Hematopoietic multipotent progenitor cell treated with erythropoietin and hydrocortisone succinate and interleukin-3 and kit ligand, for 6 days (in vitro differentiated cells): ENCODE results near the gene ANKRD13B.
"Not testable (repeated sequence)": the region's sequence is repeated elsewhere in the genome, so short reads cannot be mapped to it uniquely, and the experiment has no call there.

ENCODE experiments used
- DNase-seq: peaks from one replicate; pipeline ENCODE4 v3.0.0-alpha.2; 2015

Gene ANKRD13B

GRCh38 chr17:29620271-29620670 lies 27.3 kb downstream of the ANKRD13B start:
- DNase-seq: no peak

DNA sequence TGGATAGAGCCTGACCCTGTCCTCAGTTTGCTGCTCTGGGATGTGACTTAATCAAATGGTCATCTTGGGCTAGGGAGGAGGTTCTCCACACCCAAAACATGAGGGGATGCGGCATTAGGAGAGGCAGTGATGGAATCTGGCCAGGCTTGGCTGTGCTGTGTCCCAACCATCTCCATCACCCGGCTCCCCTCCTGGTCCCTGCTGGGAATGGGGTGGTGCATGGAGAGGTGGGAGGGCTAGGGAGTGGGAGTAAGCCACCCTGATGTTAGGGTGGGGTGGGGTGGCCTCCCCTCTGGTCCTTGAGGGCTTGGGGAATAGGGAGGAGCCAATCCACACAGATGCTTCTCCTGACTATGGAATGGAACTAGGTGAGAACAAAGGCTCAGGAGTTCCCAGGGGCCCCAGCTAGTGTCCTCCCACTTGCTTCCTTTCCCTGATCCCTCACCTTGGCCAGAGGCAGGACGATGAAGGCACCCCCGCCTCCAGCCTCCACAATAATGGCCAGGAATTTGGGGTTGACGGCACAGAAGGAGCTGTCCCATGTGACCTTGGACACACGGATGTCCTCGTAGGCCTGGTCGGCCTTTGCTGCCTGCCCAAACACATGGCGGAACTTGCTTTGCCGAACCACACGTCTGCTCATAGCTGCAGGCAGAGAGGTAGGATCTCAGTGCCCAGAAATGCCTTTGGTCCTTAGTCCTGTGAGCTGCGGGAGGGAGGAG lies 28.0 kb downstream of the ANKRD13B start:
- DNase-seq: no peak

DNA sequence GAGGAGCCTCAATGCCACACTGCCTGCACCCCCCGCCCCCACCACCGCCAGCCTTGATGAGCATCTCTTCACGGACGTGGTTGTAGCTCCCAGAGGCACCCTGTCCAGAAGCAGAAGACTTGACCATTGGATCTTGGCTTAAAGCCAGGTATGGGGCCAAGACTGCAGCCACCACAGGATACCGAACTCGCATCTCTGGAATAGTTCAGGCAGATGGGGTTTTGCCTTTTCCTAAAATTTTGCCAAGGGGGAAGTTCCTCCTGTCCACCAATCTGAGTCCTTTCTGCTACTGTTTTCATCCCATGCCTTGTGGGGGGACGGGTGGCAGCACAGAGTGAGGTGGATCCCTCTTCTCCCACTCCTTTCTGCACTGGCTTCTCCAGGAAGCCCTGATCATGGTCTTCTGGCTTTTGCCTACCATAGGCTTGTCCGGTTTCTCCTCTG lies 28.8 kb downstream of the ANKRD13B start:
- no peak for DNase-seq

GRCh38 chr17:29622337-29623282 lies 29.7 kb downstream of the ANKRD13B start, which contains the start of gene CORO6:
Gene CORO6 (minus strand): TSS chr17:29622912. CDS start chr17:29621421, 1,491 bp downstream.
- DNase-seq: peak; percentile 69

DNA sequence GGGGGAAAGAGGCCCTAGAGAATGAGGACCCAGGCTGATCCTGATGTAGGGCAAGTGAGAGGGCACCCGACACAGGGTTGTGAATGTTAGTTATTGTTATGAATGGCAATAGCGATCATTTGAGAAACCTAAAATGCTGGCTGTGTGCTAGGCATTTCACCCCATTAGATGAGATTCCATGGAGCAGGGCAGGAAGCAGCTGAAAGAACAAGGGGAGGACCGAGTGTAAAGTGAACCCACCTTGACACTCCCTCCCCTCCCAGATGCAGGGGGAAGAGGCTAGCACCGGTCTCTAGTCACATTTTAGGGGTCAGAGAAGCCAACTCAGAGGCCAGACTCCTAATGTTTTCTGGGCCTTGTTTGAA lies 30.3 kb downstream of the ANKRD13B start:
- no peak for DNase-seq

DNA sequence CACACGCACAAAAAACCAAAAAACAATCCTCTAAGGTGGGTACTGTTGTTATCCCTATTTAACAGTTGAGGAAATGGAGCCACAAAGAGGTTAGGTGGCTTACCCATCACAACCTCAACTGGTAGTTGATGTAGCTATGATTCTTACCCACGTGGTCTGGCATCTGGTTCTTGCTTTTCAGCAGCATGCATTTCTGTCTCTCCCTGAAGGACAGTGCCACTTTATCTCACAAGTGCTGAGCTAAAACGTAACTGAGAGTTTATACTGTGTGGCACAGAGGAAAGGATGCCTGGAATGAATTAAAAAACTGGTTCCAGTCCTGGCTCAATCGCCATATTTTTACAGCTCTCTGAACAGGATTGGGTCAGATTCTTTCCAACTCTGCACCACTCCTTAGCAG lies 31.7 kb downstream of the ANKRD13B start:
- DNase-seq: no peak

GRCh38 chr17:29625037-29625750 lies 32.3 kb downstream of the ANKRD13B start:
- DNase-seq: no peak

DNA sequence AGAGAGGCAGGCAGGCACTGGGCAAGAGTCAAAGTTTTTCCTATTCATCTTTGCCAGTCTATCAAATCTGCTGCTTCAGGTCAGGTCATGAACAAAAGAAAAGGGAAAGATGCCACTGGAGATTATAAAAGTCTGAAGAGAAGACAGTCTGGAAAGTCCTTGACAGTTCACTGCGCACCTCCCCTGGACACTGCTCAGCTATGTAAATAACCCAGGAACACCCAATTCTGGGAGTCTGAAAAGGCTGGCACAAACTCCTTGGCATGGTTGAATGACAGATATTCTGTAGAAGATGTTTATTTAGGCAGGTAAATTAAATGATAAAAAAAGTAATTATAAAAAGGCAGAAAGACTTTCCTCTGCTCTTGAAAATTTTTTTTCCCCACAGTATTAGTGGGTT lies 35.0 kb downstream of the ANKRD13B start:
- no peak for DNase-seq

DNA sequence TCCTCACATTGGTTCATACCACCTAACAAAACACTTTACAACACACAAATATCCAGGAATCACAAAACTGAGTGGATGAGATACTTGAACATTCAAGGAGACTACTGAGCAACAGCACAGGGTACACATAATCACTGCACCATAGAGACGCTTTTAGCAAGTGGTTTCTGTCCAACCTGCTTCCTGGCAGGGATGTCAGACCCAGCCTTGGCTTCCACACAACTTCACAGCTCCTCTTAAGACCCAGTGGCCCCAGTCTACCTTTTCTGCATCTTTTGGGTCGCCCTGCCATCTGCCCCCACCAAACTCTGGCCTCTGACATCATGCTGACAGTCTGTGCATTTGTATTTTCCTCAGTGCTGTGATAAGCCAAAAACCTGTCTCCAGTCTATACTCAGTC lies 35.7 kb downstream of the ANKRD13B start:
- DNase-seq: no peak

GRCh38 chr17:29629839-29630238 lies 36.9 kb downstream of the ANKRD13B start:
- DNase-seq: no peak

GRCh38 chr17:29630630-29631193 lies 37.8 kb downstream of the ANKRD13B start:
- DNase-seq: no peak

- DNase-seq: no peak
Measured at GRCh38 chr17:29633886-29634285, 41.0 kb downstream of the ANKRD13B start.

GRCh38 chr17:29640413-29640812 lies 47.5 kb downstream of the ANKRD13B start:
- DNase-seq: no peak

- DNase-seq: no peak
Measured at GRCh38 chr17:29640981-29641642, 48.2 kb downstream of the ANKRD13B start.

DNA sequence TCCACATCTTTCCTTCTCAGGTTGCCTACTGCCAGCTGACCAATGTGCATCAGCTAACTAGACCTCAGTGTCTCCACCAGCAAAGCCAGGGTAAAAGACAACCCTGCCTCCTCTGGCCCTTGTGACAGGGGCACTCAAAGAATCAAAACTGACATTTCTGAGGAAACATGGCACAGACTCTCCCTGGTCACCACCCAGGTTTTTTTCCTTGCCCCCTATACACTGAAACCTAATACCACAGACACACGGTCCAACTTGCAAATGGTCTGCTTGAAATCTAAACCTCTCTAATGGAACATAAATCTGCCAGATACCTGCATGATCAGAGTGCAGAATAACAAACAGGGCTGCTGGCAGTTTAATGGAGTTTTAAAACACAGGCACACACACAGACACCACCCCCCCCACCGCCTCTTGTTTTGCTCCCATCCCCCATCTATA lies 49.3 kb downstream of the ANKRD13B start:
- no peak for DNase-seq

DNA sequence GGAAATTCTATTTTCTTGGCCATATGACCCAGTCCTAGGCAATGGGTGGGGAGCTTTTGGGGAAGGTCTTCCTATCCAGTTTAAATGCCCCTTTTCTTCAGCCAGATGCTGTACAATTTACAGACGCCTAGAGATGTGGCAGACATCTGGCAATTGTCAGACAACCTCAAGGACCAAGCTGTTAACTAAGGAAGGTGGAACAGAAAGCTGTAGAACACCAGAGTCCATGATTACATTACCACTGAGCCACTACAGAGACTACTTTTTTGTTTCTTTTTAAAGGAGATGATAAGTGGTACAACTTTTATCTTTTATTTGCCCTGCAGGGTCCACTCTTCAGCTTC lies 50.9 kb downstream of the ANKRD13B start:
- no peak for DNase-seq

DNA sequence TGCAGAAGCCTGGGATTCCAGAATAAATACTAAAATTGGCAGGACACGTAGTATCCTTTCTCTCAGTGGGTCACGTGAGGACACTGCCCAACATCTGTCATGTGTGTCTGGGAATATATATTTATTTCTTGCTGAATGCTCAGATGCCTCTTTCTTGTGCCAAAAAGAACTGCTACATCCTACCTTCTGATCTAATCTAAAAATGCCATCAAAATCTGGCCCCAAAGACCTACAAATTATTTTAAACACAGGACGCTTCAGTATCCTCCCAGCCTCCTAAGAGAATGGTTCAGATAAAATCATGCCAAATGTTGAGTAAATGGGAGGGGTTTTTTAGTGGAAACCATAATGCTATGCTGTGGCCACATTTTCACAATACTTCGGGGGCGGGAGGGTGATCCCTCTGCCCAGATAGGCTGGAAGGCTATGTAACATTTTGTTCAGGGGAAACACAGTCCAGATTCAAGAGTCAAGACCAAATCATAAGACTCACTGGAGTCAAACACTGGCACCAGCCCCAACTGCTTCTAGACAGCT lies 52.7 kb downstream of the ANKRD13B start:
- peak; percentile 76 for DNase-seq

- no peak for DNase-seq
Measured at GRCh38 chr17:29648005-29648404, 55.1 kb downstream of the ANKRD13B start.

- no peak for DNase-seq
Measured at GRCh38 chr17:29649359-29649758, 56.4 kb downstream of the ANKRD13B start.

GRCh38 chr17:29650396-29650795 lies 57.5 kb downstream of the ANKRD13B start:
- DNase-seq: no peak

GRCh38 chr17:29651913-29652312 lies 59.0 kb downstream of the ANKRD13B start:
- not testable (repeated sequence) for DNase-seq

GRCh38 chr17:29652976-29653375 lies 60.0 kb downstream of the ANKRD13B start:
- no peak for DNase-seq
